Measurements from ENCODE around the gene UBD. TPM values are rescaled to one million over a fixed set of nuclear protein-coding genes. Genes with fewer than 3 reads are reported as not detected.

The UBD gene
- polyA plus RNA-seq, 1 donor (not counting 4 experiments of a cell fraction or from before 2014, with no cell fraction given), result not detected

DNA sequence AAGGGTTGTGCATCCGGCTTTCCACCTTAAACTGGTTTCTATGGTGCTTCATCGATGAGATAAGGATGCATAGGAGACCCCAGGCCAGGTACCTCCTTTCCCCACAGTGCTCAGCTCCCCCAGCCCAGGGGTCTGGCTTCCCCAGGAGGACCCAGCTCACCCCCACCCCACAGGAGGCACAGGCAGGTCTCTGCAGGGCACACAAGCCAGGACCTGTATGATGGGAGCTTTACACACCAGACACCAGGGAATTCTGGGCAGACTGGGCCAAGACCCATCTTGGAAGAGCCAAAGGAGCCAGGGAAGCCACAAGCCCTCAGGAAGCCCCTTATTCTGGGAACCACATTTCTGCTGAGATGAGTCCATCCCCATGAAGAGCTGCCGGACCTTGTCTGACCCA lies 29.6 kb downstream of the UBD start:
- dilution Hi-C loops (cut with MboI; ENCODE audit: extremely low pct_ligation_motif_present, low sequenced_read_pairs), result no loop called here
- H3K27ac ChIP-seq (ENCODE audit: control insufficient read depth, insufficient read depth, low read length), result no peak overlapping the region
- H3K4me2 ChIP-seq (ENCODE audit: control insufficient read depth, extremely low read depth, insufficient read depth, low read depth, low read length), result no peak overlapping the region
- TF ChIP-seq, protein P1, sequence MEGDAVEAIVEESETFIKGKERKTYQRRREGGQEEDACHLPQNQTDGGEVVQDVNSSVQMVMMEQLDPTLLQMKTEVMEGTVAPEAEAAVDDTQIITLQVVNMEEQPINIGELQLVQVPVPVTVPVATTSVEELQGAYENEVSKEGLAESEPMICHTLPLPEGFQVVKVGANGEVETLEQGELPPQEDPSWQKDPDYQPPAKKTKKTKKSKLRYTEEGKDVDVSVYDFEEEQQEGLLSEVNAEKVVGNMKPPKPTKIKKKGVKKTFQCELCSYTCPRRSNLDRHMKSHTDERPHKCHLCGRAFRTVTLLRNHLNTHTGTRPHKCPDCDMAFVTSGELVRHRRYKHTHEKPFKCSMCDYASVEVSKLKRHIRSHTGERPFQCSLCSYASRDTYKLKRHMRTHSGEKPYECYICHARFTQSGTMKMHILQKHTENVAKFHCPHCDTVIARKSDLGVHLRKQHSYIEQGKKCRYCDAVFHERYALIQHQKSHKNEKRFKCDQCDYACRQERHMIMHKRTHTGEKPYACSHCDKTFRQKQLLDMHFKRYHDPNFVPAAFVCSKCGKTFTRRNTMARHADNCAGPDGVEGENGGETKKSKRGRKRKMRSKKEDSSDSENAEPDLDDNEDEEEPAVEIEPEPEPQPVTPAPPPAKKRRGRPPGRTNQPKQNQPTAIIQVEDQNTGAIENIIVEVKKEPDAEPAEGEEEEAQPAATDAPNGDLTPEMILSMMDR (optimal IDR thresholded peaks at IDR 0.05 in 1 of 3, IDR thresholded peaks at IDR 0.05 in 1 of 3, conservative IDR thresholded peaks at IDR 0.05 in 1 of 3; ENCODE audit: extremely low read depth in 1 of 3, insufficient read depth in 2 of 3, low read length in 3 of 3), result no peak
- TF ChIP-seq EZH2 (IDR thresholded peaks at IDR 0.05; ENCODE audit: low read length), result no peak
- no peaks in the 10 kb centered on the region for H3K27me3 ChIP-seq (ENCODE audit: control insufficient read depth, extremely low read depth, insufficient read depth, low read length)
- H3K4me1 ChIP-seq (ENCODE audit: control insufficient read depth, extremely low read depth, insufficient read depth, low read length), result no peaks in the 10 kb centered on the region
- H3K36me3 ChIP-seq (ENCODE audit: control insufficient read depth in 2 of 2, extremely low read depth in 1 of 2, insufficient read depth in 2 of 2, low read length in 2 of 2), result no peaks in the 10 kb centered on the region
- no peak overlapping the region for H2AFZ ChIP-seq (ENCODE audit: control insufficient read depth, low read length)
- no peak for DNase-seq (ENCODE audit: low read depth, low spot score)
- H3K9ac ChIP-seq (ENCODE audit: control insufficient read depth, extremely low read depth, insufficient read depth, low read length), result no peak overlapping the region
- no peaks in the 10 kb centered on the region for H3K9me1 ChIP-seq (ENCODE audit: control insufficient read depth, extremely low read depth, insufficient read depth, low read length)
- no peak for FAIRE-seq
- H3K79me2 ChIP-seq (ENCODE audit: control insufficient read depth, insufficient read depth, low read length), result no peaks in the 10 kb centered on the region
- no peaks in the 10 kb centered on the region for H3K9me3 ChIP-seq (ENCODE audit: control insufficient read depth, low read depth, low read length)
- no peaks in the 10 kb centered on the region for H4K20me1 ChIP-seq (ENCODE audit: control insufficient read depth, extremely low read depth, insufficient read depth, low read length)
- H3K4me3 ChIP-seq (ENCODE audit: control insufficient read depth in 2 of 3, extremely low read depth in 1 of 3, insufficient read depth in 2 of 3, low read depth in 1 of 3, low read length in 3 of 3), result no peak overlapping the region

DNA sequence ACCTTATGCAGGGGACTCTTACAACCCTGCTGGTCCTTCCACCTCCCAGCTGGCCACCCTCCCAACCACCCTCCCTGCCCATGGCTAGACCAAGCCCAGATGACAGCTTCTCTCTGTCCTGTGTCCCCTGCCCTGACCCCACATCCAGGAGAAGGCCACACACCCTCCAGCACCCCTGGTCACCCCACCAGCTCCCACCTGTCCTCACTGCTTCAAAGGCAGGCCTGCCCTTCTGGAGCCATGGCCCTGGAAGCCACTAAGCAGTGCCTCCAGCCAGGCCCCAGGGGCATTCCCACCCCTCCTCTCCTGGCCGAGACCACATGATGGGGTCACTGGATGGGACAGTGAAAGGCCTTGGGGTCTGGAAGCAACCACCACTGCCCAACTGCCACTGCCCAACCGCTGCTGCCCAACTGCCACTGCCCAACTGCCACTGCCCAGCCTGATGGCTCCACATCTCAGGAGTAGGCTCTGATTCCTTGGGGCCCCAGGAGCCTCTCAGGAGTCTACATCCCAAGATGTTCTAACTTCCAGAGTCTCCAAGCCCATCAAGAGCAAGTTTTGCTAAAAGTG lies 30.5 kb downstream of the UBD start:
- no peaks in the 10 kb centered on the region for H3K79me2 ChIP-seq (ENCODE audit: control insufficient read depth, insufficient read depth, low read length)
- H3K4me1 ChIP-seq (ENCODE audit: control insufficient read depth, extremely low read depth, insufficient read depth, low read length), result no peaks in the 10 kb centered on the region
- H3K27me3 ChIP-seq (ENCODE audit: control insufficient read depth, extremely low read depth, insufficient read depth, low read length), result peaks cover 3% of the 10 kb centered on the region
- no peak overlapping the region for H3K27ac ChIP-seq (ENCODE audit: control insufficient read depth, insufficient read depth, low read length)
- DNase-seq (ENCODE audit: low read depth, low spot score), result no peak
- H3K36me3 ChIP-seq (ENCODE audit: control insufficient read depth in 2 of 2, extremely low read depth in 1 of 2, insufficient read depth in 2 of 2, low read length in 2 of 2), result no peaks in the 10 kb centered on the region
- no peak overlapping the region for H3K9ac ChIP-seq (ENCODE audit: control insufficient read depth, extremely low read depth, insufficient read depth, low read length)
- TF ChIP-seq EZH2 (IDR thresholded peaks at IDR 0.05; ENCODE audit: low read length), result no peak
- TF ChIP-seq, protein P1 (optimal IDR thresholded peaks at IDR 0.05 in 1 of 3, IDR thresholded peaks at IDR 0.05 in 1 of 3, conservative IDR thresholded peaks at IDR 0.05 in 1 of 3; ENCODE audit: extremely low read depth in 1 of 3, insufficient read depth in 2 of 3, low read length in 3 of 3), result no peak
- H3K9me3 ChIP-seq (ENCODE audit: control insufficient read depth, low read depth, low read length), result no peaks in the 10 kb centered on the region
- H3K9me1 ChIP-seq (ENCODE audit: control insufficient read depth, extremely low read depth, insufficient read depth, low read length), result no peaks in the 10 kb centered on the region
- H3K4me2 ChIP-seq (ENCODE audit: control insufficient read depth, extremely low read depth, insufficient read depth, low read depth, low read length), result no peak overlapping the region
- FAIRE-seq, result no peak
- no peak overlapping the region for H2AFZ ChIP-seq (ENCODE audit: control insufficient read depth, low read length)
- no peak overlapping the region for H3K4me3 ChIP-seq (ENCODE audit: control insufficient read depth in 2 of 3, extremely low read depth in 1 of 3, insufficient read depth in 2 of 3, low read depth in 1 of 3, low read length in 3 of 3)
- dilution Hi-C loops (cut with MboI; ENCODE audit: extremely low pct_ligation_motif_present, low sequenced_read_pairs), result no loop called here
- H4K20me1 ChIP-seq (ENCODE audit: control insufficient read depth, extremely low read depth, insufficient read depth, low read length), result no peaks in the 10 kb centered on the region

All from keratinocyte (primary cell).